GM18498 (cell line): ENCODE data around the gene CLEC4F.

ENCODE experiments used
- ATAC-seq: cut with Tn5 transposase; IDR thresholded peaks from one replicate; pipeline ENCODE4 v1.9.1; 2021; ENCODE audit warnings: mild to moderate bottlenecking, moderate library complexity; ENCODE audit not compliant: unreplicated experiment

Gene CLEC4F

GRCh38 chr2:70820499-70820898, at the start of gene CLEC4F:
TSS of gene CLEC4F (minus strand) at chr2:70820599. CDS start at chr2:70820523, 76 bp downstream.
- ATAC-seq: no peak

GRCh38 chr2:70868970-70869369, 48.6 kb upstream of the CLEC4F start:
- no peak for ATAC-seq

- ATAC-seq: peak; percentile 62
These were observed 41.6 kb upstream of the CLEC4F start for GRCh38 chr2:70861777-70862625.

GRCh38 chr2:70855667-70856066, 35.3 kb upstream of the CLEC4F start:
- ATAC-seq: no peak

GRCh38 chr2:70854411-70854810, 34.0 kb upstream of the CLEC4F start:
- no peak for ATAC-seq

GRCh38 chr2:70852824-70853223, 32.4 kb upstream of the CLEC4F start:
- no peak for ATAC-seq

GRCh38 chr2:70851704-70852103, 31.3 kb upstream of the CLEC4F start:
- ATAC-seq: peak; percentile 88

GRCh38 chr2:70850925-70851324, 30.5 kb upstream of the CLEC4F start:
- ATAC-seq: no peak

- ATAC-seq: no peak
These were observed 22.0 kb upstream of the CLEC4F start for GRCh38 chr2:70842401-70842800.

GRCh38 chr2:70837980-70838925, 17.9 kb upstream of the CLEC4F start:
- no peak for ATAC-seq

- ATAC-seq: no peak
These were observed 15.2 kb upstream of the CLEC4F start, which contains the start of gene CD207 for GRCh38 chr2:70835643-70836042. TSS of gene CD207 (minus strand) at chr2:70835816. CDS start at chr2:70835776, 40 bp downstream.

- no peak for ATAC-seq
These were observed 14.5 kb upstream of the CLEC4F start for GRCh38 chr2:70834881-70835280.

GRCh38 chr2:70834106-70834505, 13.7 kb upstream of the CLEC4F start:
- no peak for ATAC-seq

- ATAC-seq: no peak
These were observed 12.8 kb upstream of the CLEC4F start for GRCh38 chr2:70833246-70833645.

GRCh38 chr2:70832386-70832785, 12.0 kb upstream of the CLEC4F start:
- ATAC-seq: no peak

GRCh38 chr2:70831861-70832260, 11.5 kb upstream of the CLEC4F start:
- no peak for ATAC-seq

- no peak for ATAC-seq
These were observed 10.0 kb upstream of the CLEC4F start for GRCh38 chr2:70830366-70830765.

- no peak for ATAC-seq
These were observed 9.5 kb upstream of the CLEC4F start for GRCh38 chr2:70829916-70830315.

- no peak for ATAC-seq
These were observed 8.8 kb upstream of the CLEC4F start for GRCh38 chr2:70828914-70829824.

GRCh38 chr2:70828115-70828514, 7.7 kb upstream of the CLEC4F start:
- ATAC-seq: no peak

GRCh38 chr2:70827388-70827787, 7.0 kb upstream of the CLEC4F start:
- no peak for ATAC-seq
